HG02759 (cell line): Measurements from ENCODE around the gene NR3C1.

Experiments
- ATAC-seq: cut with Tn5 transposase; IDR thresholded peaks from one replicate; pipeline ENCODE4 v1.9.1; 2021; ENCODE audit warnings: mild to moderate bottlenecking, moderate library complexity; ENCODE audit not compliant: unreplicated experiment

NR3C1 gene

DNA sequence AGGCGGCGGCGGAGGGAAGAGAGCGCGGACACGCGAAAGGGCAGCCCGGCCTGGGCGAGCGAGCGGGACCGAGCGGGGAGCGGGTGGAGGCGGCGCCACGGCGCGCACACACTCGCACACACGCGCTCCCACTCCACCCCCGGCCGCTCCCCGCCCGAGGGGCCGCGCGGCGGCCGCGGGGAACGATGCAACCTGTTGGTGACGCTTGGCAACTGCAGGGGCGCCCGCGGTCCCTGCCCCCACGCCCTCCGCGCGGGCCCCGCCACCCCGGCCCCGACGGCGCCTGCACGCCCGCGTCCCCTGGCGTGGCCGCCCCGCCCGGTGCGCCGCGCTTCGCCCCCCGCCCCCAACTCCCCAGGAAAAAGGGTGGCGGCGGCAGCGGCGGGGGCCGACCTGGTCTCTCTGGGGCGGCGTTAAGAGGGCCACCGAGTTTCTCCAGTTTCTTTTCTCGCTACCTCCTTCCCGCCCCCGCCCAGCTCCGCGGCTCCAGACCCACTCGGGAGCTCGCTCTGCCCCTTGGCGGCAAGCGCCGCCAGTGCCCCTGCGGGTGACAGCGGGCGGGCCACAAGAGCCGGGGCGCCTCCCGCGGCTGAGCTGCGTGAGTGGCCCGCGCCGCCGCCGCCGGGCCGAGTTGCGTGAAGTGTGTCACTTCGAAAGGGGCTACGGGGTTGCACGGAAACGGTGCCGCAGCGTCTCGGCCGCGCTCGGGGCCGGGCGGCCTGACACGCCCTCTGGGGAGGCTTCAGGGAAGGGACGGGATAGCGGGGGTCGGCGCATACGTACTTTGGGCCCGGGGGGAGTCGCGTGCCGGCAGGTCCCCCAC lies at the start of gene NR3C1:
TSS of gene NR3C1 (minus strand) at position 94 of the 823 bp plus-strand sequence. CDS start 2,847 bp downstream, outside the sequence.
- ATAC-seq = peak; percentile 66

DNA sequence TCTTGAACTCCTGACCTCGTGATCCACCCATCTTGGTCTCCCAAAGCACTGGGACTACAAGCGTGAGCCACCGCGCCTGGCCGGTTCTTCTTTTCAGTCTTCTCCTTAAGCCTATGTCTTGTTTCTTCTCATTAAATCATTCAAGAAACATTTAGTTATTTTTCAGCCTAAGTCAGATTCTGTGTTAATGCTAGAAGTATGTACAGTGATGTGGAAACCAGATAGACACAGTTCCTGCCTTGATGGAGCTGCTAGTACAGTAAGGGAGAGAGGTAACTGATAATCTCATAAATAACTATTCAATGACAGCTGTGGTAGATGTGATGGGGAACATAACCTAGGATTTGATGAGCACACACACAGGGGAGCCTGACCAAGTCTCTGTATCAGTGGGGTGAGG lies 46.3 kb upstream of the NR3C1 start:
- no peak for ATAC-seq

DNA sequence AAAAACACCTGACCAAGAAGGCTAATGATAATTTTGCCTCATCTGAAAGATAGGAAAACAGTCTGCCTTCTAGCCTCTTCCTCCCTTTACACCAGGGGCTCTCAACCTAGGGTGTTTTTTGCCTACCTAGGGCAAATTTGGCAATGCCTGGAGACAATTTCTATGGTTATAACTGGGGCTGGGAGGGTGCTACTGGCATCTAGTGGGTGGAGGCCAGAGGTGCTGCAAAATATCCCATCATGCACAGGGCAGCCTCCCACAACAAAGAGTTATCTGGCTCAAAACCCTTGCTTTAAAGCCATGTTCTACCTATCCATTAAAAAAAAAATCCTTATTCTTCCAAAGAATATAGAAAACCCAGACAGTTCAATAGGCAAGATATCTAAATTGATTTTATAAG lies 45.0 kb upstream of the NR3C1 start:
- ATAC-seq = no peak

- ATAC-seq = no peak
Observed at GRCh38 chr5:143447983-143448382, 44.5 kb upstream of the NR3C1 start.

- peak; percentile 66 for ATAC-seq
Observed at GRCh38 chr5:143446535-143447226, 43.2 kb upstream of the NR3C1 start.

DNA sequence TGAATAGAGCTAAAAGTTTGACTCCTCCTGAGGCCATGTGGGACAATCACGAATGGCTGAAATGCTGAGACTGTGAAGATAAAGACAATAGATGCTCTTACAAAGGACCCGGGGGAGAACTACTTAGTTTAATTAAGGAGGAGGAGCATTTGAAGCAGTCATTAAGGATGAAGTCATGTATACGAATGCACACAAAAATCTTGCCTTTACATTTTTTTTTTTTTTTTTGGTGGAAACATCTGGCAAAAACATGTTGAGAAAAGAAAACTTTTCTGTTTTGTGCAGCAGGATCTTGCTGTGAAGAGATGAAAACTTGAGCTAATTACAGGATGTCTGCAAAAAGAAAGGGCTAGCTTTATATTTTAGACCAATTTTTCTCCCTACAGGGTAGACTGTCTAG lies 42.3 kb upstream of the NR3C1 start:
- ATAC-seq = no peak

DNA sequence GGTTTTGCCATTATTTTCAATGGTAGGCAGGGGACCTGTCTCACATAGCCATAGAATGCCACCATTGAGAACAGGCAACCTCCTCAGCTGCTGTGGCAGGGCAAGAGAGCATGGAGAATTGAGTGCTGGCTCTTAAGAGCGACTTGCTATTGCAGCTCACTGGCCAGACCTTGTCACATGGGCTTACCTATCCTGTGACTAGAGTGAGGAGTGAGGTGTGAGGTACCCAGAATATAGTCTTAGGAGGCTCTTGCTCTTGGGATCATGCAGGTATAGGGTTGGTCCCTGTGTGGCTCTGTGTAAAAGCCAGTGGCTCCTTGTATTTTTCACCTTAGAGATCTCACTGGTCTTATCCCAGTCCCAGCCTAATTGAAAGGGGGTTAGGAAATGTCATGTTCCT lies 39.8 kb upstream of the NR3C1 start:
- no peak for ATAC-seq

DNA sequence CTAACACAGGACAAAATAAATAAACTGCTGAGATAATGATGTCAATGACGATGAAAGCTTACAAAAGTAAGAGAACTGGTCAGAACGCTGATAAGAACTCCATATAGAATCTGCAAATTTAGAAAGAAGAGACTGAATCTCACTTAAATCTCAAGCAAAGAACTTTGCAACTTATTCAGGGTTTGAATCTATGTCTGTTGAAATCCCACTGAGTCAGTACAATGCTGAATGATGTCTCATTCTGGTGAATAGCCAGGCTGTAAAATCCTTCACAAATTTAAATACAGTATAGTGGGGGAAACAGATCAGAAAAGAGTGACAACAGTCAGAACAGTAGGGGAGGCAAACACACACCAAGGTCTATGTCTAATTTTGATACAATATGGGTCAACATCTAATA lies 38.9 kb upstream of the NR3C1 start:
- ATAC-seq = no peak

- ATAC-seq = no peak
Observed at GRCh38 chr5:143440448-143441115, 37.1 kb upstream of the NR3C1 start.

DNA sequence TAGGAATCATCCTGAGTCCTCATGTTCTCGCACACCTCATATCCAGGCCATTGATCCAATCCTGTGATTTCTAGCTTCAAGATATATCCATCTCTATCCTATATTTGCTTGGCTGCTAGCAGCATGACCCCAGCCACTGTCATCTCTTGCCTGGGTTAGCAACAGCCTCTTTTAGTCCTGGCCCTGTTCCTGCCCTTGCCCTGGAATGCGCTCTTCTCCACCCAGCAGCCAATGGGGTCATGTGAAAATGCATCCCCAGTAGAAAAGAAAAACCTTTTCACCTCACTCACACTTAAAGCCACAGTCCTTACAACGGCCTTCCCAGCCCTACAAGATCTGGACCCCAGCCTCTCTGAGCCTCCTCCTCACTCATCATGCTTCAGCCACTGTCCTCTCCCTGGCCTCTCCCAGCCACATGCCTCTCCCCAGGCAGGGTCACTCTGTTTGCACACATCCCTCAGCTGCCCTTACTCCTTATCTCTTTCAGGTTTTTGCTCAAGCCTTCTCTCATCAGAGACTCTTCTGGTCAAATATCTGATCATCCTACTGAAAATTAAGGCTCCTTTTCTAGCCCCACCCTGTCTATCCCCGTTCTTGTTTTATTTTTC lies 34.3 kb upstream of the NR3C1 start:
- no peak for ATAC-seq

- no peak for ATAC-seq
Observed at GRCh38 chr5:143436871-143437270, 33.4 kb upstream of the NR3C1 start.

- ATAC-seq = peak; percentile 90
Observed at GRCh38 chr5:143435210-143435657, 31.7 kb upstream of the NR3C1 start.

- ATAC-seq = peak; percentile 18
Observed at GRCh38 chr5:143434261-143435209, 31.0 kb upstream of the NR3C1 start.

DNA sequence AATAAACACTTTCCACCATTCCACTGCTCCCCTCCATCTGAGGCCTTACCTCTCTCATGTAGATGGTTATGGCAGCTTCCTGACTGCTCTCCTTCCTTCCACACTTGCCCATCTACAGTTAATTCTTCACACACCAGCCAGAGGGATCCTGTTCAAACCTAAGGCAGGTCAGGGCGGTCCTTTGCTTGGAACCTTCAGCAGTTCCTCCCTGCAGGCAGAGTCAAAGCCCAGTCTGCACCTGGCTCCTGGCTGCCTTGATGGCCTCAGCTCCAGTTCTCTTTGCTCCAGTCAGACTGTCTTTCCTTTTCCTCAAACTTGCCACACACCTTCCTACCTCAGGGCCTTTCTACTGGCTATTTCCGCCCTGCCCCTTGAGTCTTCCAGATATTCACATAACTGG lies 30.2 kb upstream of the NR3C1 start:
- ATAC-seq = no peak

DNA sequence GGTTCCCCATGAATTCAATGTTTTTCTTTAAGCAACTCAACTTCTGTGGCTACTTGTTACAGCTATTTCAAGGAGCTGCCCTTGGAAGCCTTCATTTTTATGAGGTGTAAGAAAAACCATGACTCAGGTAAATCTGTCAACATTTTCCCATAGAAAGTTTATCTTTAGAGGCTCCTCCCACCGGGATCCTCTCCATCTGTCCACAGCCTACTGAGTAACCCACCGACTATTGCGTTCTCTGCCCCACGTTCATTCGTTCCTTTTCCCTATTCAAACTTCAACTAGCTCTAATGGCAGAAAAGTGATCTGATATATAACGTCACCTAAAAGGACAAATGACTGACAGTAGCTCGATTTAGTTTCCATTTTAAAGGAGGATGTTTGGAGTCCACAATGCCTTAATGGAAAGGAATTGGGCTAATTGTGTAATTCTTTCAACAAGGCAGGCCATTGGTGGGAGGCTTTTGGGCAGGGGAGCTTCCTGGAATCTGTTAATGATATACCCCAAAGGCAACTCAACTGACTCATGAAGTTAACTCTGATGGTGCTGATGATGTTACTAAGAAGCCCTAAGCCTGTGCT lies 29.3 kb upstream of the NR3C1 start:
- ATAC-seq = peak; percentile 37

- ATAC-seq = no peak
Observed at GRCh38 chr5:143431789-143432188, 28.3 kb upstream of the NR3C1 start.

DNA sequence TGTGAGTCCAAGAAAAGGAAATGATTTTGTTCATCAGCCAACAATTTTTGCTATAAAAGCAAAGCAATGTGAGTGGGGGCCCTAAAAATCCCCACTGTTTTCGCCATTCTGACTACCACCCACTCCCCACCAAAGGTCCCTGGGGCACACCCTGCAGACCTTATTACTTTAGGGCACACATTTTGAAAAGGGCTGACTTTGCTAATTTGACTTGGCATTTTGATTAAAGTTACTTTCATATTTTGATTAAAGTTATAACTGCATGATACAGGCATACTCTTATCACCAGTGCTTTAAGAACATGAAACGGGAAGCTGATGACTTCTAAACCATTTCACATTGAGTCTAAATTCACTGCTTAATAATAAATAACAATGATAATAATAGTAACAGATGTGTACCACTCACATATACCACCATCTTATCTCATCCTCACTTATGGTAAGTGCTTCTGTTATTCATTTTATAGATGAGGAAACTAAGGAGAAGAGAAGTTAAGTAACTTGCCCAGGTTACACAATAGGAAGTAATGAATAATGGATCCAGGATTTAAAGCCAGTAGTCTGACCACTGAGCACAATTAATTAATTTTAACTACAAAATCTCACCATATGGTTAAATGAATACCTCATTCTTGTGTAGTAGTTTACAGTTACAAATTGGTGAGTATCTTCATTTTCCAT lies 25.4 kb upstream of the NR3C1 start:
- ATAC-seq = no peak

GRCh38 chr5:143428155-143428554 lies 24.7 kb upstream of the NR3C1 start:
- no peak for ATAC-seq

GRCh38 chr5:143427122-143427735 lies 23.7 kb upstream of the NR3C1 start:
- peak; percentile 47 for ATAC-seq
